K562 (cell line): Measurements from ENCODE around the gene GLYAT. TPM values are rescaled to one million over a fixed set of nuclear protein-coding genes. Genes with fewer than 3 reads are reported as not detected.

Experiments used
- CCNT2 ChIP-seq: IDR thresholded peaks from 2 replicates; pipeline ENCODE4 v1.6.1; 2011; ENCODE audit warnings: borderline replicate concordance, low read depth, mild to moderate bottlenecking, moderate library complexity, mixed read lengths, low read length; ENCODE audit not compliant: insufficient read length; ENCODE audit errors: extremely low read depth
- EHMT2 ChIP-seq: fragments of 450-650 bp; IDR thresholded peaks from 2 replicates; pipeline ENCODE4 v1.6.1; 2018; ENCODE audit warnings: antibody characterized with exemption
- EP400 ChIP-seq: fragments of 450-650 bp; IDR thresholded peaks from 2 replicates; pipeline ENCODE4 v1.6.1; 2017; ENCODE audit warnings: antibody characterized with exemption, mild to moderate bottlenecking, moderate library complexity
- GABPB1 ChIP-seq: sonication (generic); formaldehyde crosslinking; IDR thresholded peaks from 2 replicates; pipeline ENCODE4 v1.8.0; 2022; ENCODE audit warnings: mild to moderate bottlenecking, missing genetic modification reagents
- HMGN3 ChIP-seq: IDR thresholded peaks from 2 replicates; pipeline ENCODE4 v1.6.1; 2011; ENCODE audit warnings: borderline replicate concordance, low read depth, mild to moderate bottlenecking, mixed read lengths, low read length; ENCODE audit not compliant: insufficient read length; ENCODE audit errors: extremely low read depth
- JUND ChIP-seq, 2 experiments: IDR thresholded peaks; 2 replicates in 1 of 2; 3 replicates in 1 of 2; pipeline ENCODE4 v1.6.1; 2011; ENCODE audit warnings: borderline replicate concordance in 2 of 2, low read depth in 2 of 2, low read length in 2 of 2, improper control_type of control experiment in 1 of 2, missing biosample characterization in 1 of 2, missing genetic modification characterization in 1 of 2, missing genetic modification reagents in 1 of 2
- NELFE ChIP-seq: IDR thresholded peaks from 2 replicates; pipeline ENCODE4 v1.6.1; 2011; ENCODE audit warnings: mild to moderate bottlenecking; ENCODE audit not compliant: insufficient read depth, insufficient read length
- NONO ChIP-seq, 2 experiments: fragments of 200-400 bp in 1 of 2; fragments of 450-650 bp in 1 of 2; formaldehyde crosslinking in 1 of 2; IDR thresholded peaks; 2 replicates each; pipeline ENCODE4 v1.6.1; 2017; ENCODE audit warnings: low read depth in 2 of 2, mild to moderate bottlenecking in 2 of 2, moderate library complexity in 2 of 2, low read length in 1 of 2
- NR2F6 ChIP-seq: fragments of 450-650 bp; formaldehyde crosslinking; IDR thresholded peaks from 2 replicates; pipeline ENCODE4 v1.4.0; 2020; ENCODE audit warnings: mild to moderate bottlenecking
- NR4A1 ChIP-seq, 2 experiments: fragments of 250-450 bp in 1 of 2; fragments of 450-650 bp in 1 of 2; sonication (Bioruptor Pico) in 1 of 2; IDR thresholded peaks; 2 replicates each; pipeline versions ENCODE4 v1.4.0 to v1.6.1; 2016 to 2020; ENCODE audit warnings: mild to moderate bottlenecking in 2 of 2, missing compliant biosample characterization in 1 of 2, missing genetic modification characterization in 1 of 2, moderate library complexity in 1 of 2
- POLR2AphosphoS5 ChIP-seq: IDR thresholded peaks from 2 replicates; pipeline ENCODE4 v1.6.1; 2011; ENCODE audit warnings: mild to moderate bottlenecking, low read depth, low read length, moderate library complexity; ENCODE audit not compliant: control insufficient read depth, insufficient read depth
- RUNX1 ChIP-seq: sonication (generic); IDR thresholded peaks from 2 replicates; pipeline ENCODE4 v1.6.1; 2016; ENCODE audit warnings: antibody characterized with exemption, low read depth
- TARDBP ChIP-seq: fragments of 450-650 bp; IDR thresholded peaks from 2 replicates; pipeline ENCODE4 v1.6.1; 2016
- ZHX1 ChIP-seq: fragments of 150-350 bp; conservative IDR thresholded peaks from 2 replicates; pipeline ENCODE4 v1.6.1; 2014; ENCODE audit warnings: low read length
- ZNF77 ChIP-seq: fragments of 250-450 bp; sonication (Bioruptor Pico); IDR thresholded peaks from 2 replicates; pipeline ENCODE4 v1.5.0; 2020
- polyA plus RNA-seq, 8 experiments: library from polyadenylated mRNA; depleted of rRNA in 4 of 8; stranded (reverse) in 5 of 8; unstranded in 3 of 8; fragments of >200 nt; fragmentation: Nextera tagmentation in 2 of 8; fragmentation: Illumina TruSeq in 1 of 8; extraction: Ambion mirVana in 2 of 8; extraction: Trizol in 1 of 8; gene quantifications; 2 replicates each; pipeline versions ENCODE4 v1.2.1 to v1.2.3, GENCODE V29; 2011 to 2014; ENCODE audit warnings: inconsistent platforms in 1 of 8, missing spikeins in 1 of 8
- total RNA-seq, 7 experiments: library from RNA; depleted of rRNA in 6 of 7; stranded (reverse); fragments of >200 nt in 6 of 7; fragmentation: Illumina TruSeq in 2 of 7; extraction: Trizol in 2 of 7; gene quantifications; 2 replicates each; pipeline versions ENCODE4 v1.2.1 to v1.2.3, GENCODE V29; 2011 to 2021; ENCODE audit warnings: low replicate concordance in 1 of 7
- TF ChIP-seq, protein P1 (sequence below): fragments of 250-450 bp; sonication (Bioruptor Pico); IDR thresholded peaks from 2 replicates; pipeline ENCODE4 v1.5.0; 2021; ENCODE audit warnings: mild to moderate bottlenecking, moderate library complexity
- TF ChIP-seq, protein P2 (sequence below), 2 experiments: fragments of 450-650 bp; IDR thresholded peaks; 2 replicates each; pipeline ENCODE4 v1.6.1; 2016

Gene GLYAT
- total and polyA plus RNA-seq, 9 of the 15 experiments (the other 6 are each of a cell fraction or from before 2014, with no cell fraction given) = not detected

GRCh38 chr11:58770627-58771457 is 39.1 kb upstream of the GLYAT start (continued):
- TF ChIP-seq ZHX1 (no peak), POLR2AphosphoS5 (0 out of 2 replicates have a peak, but pooled peaks have one; percentile 33), ZNF77 (CRISPR knock-in tag) (no peak), HMGN3 (no peak), NONO (IDR thresholded peaks at IDR 0.05; ENCODE audit: low read depth in 2 of 2, low read length in 1 of 2) (peak in 1 of 2 experiments; percentile 68; a peak in 1 of 4 replicates), NR2F6 (CRISPR knock-in tag) (no peak), TARDBP (no peak), GABPB1 (CRISPR knock-in tag) (no peak), EHMT2 (peak; percentile 72; the same call in 1 of the 2 replicates), CCNT2 (no peak), NR4A1 (CRISPR knock-in tag; IDR thresholded peaks at IDR 0.05) (no peak; the same call in 1 of the 2 replicates), NR4A1 (tag; IDR thresholded peaks at IDR 0.05) (peak; percentile 79), JUND (IDR thresholded peaks at IDR 0.05; ENCODE audit: borderline replicate concordance, low read depth, low read length) (peak; percentile 91), JUND (tag; IDR thresholded peaks at IDR 0.05; ENCODE audit: borderline replicate concordance, low read depth, low read length) (peak; percentile 85; the same call in 2 of the 3 replicates), EP400 (peak; percentile 76), RUNX1 (no peak), NELFE (no peak)
- TF ChIP-seq, protein P1, sequence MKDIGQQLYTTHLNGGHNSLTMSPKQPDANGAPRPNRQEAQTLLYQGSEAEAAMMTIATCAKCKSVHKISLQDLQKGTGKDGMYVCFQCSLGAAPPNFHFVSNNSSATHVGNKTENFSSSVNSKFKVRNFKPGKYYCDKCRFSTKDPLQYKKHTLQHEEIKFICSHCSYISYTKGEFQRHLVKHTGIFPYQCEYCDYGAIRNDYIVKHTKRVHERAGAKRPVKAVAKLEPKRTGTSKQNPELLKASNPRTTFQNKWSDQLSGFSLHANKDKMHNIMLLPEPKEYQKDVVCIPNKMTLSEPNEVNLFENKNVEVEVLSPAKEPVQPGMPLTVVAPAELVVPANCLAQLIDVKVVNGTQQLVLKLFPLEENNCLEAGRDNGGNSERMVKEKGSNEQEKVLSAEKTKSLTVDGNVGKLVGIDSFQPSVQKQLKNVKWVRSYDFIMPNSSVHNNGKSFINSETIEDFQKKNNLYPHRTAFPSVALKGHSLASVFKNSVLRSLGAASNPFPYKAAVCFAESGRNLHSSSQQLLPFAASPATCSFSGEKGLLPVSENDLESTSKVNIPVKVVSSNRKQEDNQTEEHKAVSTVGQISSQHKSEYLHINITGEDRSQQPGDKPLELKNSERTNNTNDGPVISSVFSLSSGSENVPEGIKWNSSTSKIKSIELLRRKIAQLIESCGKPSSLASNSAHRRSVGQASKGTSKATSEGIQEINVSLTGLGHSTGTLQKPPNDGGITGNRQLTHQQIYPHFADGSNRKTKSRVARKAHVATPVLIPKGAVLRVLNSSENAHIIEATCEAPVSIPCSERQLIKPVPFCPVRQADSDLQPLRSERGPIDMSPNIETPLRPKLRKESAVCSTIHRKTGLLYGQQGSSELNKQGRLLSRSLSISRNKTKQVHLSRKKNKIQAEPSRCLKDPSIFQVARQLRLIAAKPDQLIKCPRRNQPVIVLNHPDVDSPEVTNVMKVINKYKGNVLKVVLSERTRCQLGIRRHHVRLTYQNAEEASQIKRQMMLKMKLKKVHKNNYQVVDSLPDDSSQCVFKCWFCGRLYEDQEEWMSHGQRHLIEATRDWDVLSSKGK = no peak
- TF ChIP-seq, protein P2, sequence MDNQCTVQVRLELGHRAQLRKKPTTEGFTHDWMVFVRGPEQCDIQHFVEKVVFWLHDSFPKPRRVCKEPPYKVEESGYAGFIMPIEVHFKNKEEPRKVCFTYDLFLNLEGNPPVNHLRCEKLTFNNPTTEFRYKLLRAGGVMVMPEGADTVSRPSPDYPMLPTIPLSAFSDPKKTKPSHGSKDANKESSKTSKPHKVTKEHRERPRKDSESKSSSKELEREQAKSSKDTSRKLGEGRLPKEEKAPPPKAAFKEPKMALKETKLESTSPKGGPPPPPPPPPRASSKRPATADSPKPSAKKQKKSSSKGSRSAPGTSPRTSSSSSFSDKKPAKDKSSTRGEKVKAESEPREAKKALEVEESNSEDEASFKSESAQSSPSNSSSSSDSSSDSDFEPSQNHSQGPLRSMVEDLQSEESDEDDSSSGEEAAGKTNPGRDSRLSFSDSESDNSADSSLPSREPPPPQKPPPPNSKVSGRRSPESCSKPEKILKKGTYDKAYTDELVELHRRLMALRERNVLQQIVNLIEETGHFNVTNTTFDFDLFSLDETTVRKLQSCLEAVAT (IDR thresholded peaks at IDR 0.05) = peak; percentile 47 to 87
